Measurements from ENCODE around the gene DPH7.
A peak's percentile ranks its signal among the peaks of the same experiment; 100 is the strongest.
"Not testable (repeated sequence)": the region's sequence is repeated elsewhere in the genome, so short reads cannot be mapped to it uniquely, and the experiment has no call there.

Gene DPH7

GRCh38 chr9:137606005-137606621 lies 27.4 kb upstream of the DPH7 start:
- DNase-seq, result no peak

- peak; percentile 73 for DNase-seq
These were observed 26.6 kb upstream of the DPH7 start, which contains the start of gene ARRDC1 for GRCh38 chr9:137605121-137606004. Gene ARRDC1, plus strand, starts transcription at chr9:137605686. Its CDS starts 32 bp downstream, at chr9:137605718.

- DNase-seq, result no peak
These were observed 25.8 kb upstream of the DPH7 start for GRCh38 chr9:137604345-137605086.

- no peak for DNase-seq
These were observed 25.2 kb upstream of the DPH7 start for GRCh38 chr9:137603879-137604278.

- no peak for DNase-seq
These were observed 23.9 kb upstream of the DPH7 start for GRCh38 chr9:137602661-137603060.

GRCh38 chr9:137598943-137599342 lies 20.2 kb upstream of the DPH7 start:
- DNase-seq, result no peak

- DNase-seq, result not testable (repeated sequence)
These were observed 17.9 kb upstream of the DPH7 start for GRCh38 chr9:137596577-137596976.

GRCh38 chr9:137593176-137593575 lies 14.5 kb upstream of the DPH7 start:
- DNase-seq, result no peak

GRCh38 chr9:137592767-137593166 lies 14.0 kb upstream of the DPH7 start:
- DNase-seq, result no peak

GRCh38 chr9:137590469-137591383 lies 12.0 kb upstream of the DPH7 start, which contains the start of gene ZMYND19:
Gene ZMYND19, minus strand, starts transcription at chr9:137590512. Its CDS starts 249 bp downstream, at chr9:137590263.
- DNase-seq, result peak; percentile 46

- no peak for DNase-seq
These were observed 11.4 kb upstream of the DPH7 start for GRCh38 chr9:137590123-137590468.

GRCh38 chr9:137589441-137590122 lies 10.9 kb upstream of the DPH7 start:
- no peak for DNase-seq

- no peak for DNase-seq
These were observed 10.2 kb upstream of the DPH7 start for GRCh38 chr9:137588891-137589290.

- DNase-seq, result no peak
These were observed 9.6 kb upstream of the DPH7 start for GRCh38 chr9:137588311-137588710.

GRCh38 chr9:137586854-137587253 lies 8.1 kb upstream of the DPH7 start:
- no peak for DNase-seq

- DNase-seq, result no peak
These were observed 5.2 kb upstream of the DPH7 start for GRCh38 chr9:137583957-137584356.

GRCh38 chr9:137583347-137583746 lies 4.6 kb upstream of the DPH7 start:
- DNase-seq, result no peak

- DNase-seq, result no peak
These were observed 3.6 kb upstream of the DPH7 start for GRCh38 chr9:137582286-137582860.

GRCh38 chr9:137581361-137582285 lies 2.9 kb upstream of the DPH7 start:
- no peak for DNase-seq

GRCh38 chr9:137580954-137581322 lies 2.2 kb upstream of the DPH7 start:
- no peak for DNase-seq
